ENCODE measurements around the gene UBE2QL1.

- TF ChIP-seq ZNF274 (IDR thresholded peaks at IDR 0.05; ENCODE audit: low read depth, low read length) (no peak), YY1 (IDR thresholded peaks at IDR 0.05; ENCODE audit: insufficient read depth, insufficient read length) (no peak)
Measured at GRCh38 chr5:6431214-6432195, 17.2 kb upstream of the UBE2QL1 start.

All from NT2/D1 (cell line).